NCI-H345 treated with DMSO at 0.1 percent for 48 hours (cell line): Measurements from ENCODE around the gene KCNJ9.
"Not testable (repeated sequence)": the region's sequence is repeated elsewhere in the genome, so short reads cannot be mapped to it uniquely, and the experiment has no call there.

Experiments
- DNase-seq: peaks from one replicate; lab custom pipeline; 2025; ENCODE audit not compliant: unreplicated experiment; lab: John Stamatoyannopoulos, UW

KCNJ9 gene

DNA sequence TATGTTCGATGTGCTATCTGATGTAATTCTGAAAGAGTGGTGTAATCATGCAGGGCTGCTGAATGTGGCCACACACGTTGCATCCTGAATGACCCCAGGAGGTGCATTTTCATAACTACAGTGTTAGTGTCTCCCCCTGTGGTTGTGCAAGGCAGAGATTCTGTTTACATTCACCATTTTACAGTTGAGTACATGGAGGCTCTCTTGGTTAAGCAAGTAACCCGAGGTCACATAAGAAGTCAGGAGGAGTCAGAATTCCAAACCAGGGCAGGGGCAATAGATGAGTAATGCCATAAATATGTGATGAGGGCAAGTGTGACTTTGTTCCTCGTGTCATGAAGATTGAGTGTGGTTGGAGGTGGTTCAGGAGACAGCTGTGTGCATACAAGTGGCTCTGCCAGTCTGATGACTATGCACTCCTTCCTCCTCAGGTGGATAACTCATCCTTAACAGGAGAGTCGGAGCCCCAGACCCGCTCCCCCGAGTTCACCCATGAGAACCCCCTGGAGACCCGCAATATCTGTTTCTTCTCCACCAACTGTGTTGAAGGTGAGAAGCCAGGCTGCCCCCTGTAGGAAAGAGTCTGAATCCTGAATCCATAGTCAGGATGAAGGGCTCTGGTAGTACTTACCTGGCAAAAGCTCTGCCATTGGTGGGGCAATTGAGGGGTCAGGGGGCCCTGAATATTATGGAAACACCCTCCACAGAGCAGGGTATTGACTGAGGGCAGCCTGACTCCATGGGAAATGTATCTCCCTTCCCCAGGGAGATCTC lies 43.6 kb downstream of the KCNJ9 start:
- DNase-seq, result no peak

DNA sequence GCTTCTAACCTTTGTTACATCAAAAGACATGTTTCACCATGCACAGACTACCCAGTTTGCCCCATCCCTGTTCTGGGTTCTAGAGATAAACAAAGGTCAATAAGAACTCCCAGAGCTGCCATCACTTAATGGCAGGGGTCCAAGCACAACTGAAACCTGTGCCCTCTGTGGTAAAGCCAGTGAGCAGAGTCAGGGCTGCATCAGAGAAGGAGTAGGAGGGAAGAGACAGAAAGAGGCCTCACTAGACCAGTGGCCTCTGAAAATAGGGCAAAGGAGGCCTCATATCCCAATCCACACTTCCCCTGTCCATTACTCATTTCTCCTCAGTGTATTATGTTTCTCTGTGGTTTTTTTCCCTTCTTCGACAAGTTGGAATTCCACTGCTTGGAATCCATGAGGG lies 44.4 kb downstream of the KCNJ9 start:
- no peak for DNase-seq

DNA sequence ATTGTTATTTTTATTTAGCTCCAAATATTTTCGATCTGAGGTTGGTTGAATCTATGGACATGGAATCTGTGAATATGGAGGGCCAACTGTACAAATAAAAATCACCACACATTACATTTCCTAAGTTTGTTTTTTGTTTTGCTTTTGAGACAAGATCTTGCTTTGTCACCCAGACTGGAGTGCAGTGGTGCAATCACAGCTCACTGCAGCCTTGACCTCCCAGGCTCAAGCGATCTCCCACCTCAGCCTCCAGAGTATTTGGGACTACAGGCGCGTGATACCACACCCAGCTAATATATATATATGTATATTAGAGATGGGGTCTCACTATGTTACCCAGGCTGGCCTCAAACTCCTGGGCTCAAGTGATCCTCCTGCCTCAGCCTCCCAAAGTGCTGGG lies 45.0 kb downstream of the KCNJ9 start:
- DNase-seq, result not testable (repeated sequence)

DNA sequence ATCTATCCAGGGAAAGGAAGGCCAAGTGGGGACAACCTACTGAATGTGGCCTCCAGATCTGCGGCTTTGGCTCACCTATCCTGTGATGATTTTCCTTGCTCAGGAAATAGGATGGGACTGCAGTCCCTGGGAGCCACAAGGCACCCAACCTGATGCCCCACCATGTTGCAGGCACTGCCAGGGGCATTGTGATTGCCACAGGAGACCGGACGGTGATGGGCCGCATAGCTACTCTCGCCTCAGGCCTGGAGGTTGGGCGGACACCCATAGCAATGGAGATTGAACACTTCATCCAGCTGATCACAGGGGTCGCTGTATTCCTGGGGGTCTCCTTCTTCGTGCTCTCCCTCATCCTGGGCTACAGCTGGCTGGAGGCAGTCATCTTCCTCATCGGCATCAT lies 46.0 kb downstream of the KCNJ9 start:
- DNase-seq, result no peak

DNA sequence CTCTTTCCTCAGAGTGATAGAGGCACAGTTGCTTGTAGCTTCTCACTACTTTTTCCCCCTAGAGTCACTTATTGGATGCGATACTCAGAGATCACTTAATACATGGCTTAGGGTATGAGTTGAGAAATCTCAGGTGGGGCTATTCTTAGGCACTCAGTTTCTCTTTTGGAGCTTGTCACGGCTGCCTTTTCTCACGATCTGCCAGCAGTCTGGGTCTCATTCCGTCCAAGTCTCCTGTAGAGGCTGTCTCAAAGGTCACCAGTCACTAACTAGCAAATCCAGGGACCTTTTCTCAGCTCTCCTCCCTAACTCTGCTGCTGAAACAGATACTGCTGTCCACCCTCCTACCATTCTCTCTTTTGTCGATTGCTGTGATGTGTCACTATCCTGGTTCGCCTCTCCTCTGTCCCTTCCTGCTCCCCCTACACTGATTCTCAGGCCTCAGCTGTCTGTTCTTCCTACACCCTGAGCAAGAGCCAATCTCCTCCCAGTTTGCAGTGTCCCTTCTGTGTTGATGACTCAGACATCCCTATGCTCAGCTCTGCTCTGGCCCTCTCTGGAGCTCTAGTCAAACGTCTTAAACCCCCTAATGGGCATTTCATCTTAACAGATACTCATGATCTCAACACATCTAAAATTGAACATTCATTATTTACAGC lies 46.7 kb downstream of the KCNJ9 start:
- no peak for DNase-seq

DNA sequence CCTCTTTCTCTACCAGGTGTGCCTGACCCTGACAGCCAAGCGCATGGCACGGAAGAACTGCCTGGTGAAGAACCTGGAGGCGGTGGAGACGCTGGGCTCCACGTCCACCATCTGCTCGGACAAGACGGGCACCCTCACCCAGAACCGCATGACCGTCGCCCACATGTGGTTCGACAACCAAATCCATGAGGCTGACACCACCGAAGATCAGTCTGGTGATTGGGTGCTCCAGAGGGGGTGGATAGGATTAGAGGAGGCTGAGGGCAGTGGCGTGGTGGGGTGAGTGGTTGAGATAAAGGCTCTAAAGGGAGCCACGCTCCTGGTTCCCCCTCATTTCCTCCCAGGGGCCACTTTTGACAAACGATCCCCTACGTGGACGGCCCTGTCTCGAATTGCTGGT lies 47.3 kb downstream of the KCNJ9 start:
- no peak for DNase-seq

DNA sequence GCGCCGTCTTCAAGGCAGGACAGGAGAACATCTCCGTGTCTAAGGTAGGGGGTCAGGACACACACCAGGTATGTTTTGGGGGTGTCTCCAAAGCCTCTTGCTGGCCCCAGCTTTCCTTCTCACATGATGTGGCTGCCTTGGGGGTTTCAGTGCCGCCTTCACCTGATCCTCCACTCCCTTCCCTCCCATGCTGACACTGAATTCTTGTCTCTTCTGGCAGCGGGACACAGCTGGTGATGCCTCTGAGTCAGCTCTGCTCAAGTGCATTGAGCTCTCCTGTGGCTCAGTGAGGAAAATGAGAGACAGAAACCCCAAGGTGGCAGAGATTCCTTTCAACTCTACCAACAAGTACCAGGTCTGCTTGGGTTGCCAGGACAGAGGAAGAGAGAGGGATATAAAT lies 47.7 kb downstream of the KCNJ9 start:
- no peak for DNase-seq

DNA sequence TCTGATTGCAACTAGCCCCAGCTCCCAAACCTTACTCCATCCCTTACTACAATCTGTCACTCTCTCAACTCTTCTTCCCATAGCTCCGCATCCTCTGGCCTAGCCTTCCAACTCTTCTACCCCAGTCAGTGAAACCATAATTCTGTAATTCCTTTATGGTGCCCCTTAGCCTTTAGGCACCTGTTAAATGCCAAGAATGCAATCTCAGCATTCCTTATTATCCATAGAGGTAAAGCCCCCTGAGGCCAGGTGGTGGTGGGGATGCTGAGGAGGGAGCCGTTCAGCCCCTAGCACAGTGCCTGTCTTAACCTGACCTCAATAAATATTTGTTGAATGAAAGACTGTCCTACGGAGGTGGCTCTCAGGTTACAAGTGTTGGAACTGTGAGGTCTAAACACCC lies 48.2 kb downstream of the KCNJ9 start:
- no peak for DNase-seq

DNA sequence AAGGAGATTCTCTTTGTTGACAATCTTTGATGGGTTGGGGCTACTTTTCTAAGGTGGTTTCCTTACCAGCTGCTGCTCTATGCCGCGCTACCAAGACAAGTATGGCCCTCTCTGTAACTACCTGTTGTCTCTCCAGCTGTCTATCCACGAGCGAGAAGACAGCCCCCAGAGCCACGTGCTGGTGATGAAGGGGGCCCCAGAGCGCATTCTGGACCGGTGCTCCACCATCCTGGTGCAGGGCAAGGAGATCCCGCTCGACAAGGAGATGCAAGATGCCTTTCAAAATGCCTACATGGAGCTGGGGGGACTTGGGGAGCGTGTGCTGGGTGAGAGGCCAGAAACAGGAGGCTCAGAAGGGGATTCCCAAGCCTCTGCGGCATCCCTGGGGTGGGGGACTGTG lies 48.6 kb downstream of the KCNJ9 start:
- DNase-seq, result no peak

DNA sequence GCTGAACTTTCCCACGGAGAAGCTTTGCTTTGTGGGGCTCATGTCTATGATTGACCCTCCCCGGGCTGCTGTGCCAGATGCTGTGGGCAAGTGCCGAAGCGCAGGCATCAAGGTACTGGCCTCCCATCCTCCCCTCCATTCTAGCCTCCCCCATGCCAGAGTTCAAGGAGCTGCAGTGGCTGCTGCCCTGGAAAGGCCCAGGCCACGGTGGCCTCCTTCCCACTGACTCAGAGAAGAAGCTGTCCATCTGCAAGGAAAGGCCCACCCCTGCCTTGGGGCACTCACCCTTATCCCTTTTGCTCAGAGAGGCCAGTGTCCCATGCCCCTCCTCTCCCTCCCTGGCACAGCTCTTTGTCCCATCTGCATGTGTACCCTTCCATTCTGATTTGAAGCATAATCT lies 49.1 kb downstream of the KCNJ9 start:
- no peak for DNase-seq

DNA sequence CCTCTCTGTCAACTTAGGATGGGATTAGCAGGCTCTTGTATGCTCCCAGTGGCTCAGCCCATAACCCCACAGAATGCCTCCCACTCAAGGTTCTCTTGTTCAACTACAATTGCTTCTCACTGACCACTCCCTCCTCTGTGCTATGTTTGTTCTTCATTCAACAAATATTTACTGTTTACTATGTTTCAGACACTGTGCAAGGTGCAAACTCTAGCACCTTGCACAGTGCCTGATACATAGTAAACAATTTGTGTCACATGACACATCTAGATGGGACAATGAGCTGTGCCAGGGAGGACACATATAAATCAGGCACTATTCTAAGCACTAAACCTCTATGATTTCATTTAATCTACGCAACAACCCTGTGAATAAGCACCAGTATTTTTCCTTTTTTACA lies 49.6 kb downstream of the KCNJ9 start:
- no peak for DNase-seq

DNA sequence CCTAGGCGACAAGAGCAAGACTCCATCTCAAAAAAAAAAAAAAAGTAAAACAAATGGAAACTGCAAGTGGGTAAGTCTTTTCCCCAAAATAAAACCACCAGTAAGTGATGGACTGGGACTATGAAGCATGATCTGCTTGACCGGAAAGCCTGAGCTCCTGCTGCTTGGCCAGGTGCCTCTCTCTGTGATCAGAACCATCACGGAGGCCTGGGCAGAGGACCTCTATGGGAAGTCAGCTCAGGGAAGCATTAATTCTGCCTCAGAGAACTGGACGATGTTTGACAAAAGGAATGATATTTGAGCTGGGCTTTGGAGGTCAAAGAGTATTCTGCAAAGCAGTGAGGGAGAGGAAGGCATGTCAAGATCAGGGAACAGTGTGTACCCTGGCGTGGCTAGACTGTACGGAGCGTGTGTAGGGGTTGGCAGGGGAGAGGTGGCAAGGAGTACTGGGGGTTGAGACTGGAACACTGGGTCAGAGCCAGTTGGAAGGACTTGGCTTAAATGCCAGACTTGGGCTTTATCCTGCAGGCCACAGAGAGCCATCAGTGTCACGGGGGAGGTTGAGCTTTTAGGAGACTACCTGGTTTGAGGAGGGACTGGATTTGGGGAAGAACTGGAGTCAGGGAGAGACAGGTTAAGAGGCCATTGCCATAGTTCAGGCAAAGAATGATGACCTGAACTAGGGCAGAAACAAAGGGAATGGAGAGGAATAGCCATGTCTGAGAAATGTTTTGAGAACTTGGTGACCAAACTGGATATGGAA lies 50.6 kb downstream of the KCNJ9 start:
- DNase-seq, result no peak

DNA sequence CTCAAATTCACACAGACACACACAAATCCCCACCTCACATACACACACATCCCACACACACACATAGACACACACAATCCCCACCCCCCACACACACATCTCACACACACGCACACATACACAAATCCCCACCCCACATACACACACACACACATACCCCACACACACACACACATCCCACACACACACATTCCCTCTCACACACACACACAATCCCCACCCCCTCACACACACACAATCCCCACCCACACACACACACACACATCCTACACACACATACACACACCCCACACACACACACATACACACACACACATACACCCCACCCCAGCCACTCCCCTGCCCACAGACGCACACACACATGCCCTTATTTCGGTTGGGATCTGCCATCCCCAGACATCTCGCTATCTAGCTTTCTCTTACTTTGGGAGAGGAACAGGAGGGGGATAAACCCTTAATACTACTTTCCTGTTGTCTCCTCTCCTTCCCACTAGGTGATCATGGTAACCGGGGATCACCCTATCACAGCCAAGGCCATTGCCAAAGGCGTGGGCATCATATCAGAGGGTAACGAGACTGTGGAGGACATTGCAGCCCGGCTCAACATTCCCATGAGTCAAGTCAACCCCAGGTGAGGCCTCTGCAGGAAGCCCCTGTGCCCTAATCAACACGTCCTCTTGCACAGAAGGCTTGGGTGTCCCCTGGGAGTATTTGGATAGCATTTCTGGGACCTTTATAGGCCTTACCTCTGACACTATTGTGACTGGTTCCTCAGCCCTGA lies 52.8 kb downstream of the KCNJ9 start:
- DNase-seq, result no peak

DNA sequence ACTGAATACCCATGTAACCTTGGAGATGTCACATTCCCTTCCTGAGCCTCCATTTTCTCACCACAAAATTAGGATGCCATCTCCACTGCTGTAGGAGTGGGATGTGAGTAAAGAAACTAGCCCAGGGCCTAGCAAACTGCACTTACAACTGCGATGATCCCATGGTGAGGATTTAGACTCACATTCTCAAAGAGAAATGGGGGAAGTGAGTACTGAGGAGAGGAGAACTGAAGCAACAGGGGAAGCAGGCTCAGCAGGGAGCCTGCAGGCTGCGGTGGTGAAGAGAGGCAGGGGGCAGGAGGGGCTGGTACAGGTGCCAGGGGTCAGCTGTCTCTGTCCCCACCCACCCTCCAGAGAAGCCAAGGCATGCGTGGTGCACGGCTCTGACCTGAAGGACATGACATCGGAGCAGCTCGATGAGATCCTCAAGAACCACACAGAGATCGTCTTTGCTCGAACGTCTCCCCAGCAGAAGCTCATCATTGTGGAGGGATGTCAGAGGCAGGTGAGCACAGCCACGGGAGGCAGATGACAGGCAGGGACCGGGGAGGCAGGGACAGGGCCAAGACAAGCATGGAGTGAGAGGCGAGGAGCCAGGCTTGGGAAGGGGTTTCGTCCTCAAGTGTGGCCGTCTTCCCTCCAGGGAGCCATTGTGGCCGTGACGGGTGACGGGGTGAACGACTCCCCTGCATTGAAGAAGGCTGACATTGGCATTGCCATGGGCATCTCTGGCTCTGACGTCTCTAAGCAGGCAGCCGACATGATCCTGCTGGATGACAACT lies 53.6 kb downstream of the KCNJ9 start:
- no peak for DNase-seq

DNA sequence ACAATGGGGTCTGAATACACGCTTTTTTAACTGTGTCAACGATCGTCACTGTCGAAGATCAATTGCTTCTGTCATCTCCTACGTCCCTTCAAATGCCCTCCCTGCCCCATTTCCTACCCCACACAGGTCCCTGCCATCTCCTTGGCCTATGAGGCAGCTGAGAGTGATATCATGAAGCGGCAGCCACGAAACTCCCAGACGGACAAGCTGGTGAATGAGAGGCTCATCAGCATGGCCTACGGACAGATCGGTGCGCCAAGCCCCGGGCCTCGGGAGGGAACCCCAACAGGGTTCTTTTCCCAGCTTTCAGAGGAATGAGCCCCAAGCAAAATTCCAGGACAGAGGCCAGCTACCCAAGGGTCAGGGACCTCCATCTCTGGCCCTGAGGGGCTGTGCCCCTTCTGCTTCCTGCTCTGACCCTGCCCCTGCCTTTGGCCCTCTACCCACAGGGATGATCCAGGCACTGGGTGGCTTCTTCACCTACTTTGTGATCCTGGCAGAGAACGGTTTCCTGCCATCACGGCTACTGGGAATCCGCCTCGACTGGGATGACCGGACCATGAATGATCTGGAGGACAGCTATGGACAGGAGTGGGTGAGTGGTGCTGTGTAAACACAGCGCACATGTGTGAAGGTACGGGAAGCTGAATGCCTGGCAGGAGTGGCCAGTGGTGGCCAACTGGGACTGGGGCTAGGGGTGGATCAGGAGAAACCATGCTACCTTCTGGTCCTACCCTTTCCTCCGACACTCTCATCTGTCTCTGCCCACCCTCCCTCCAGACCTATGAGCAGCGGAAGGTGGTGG lies 55.0 kb downstream of the KCNJ9 start:
- no peak for DNase-seq

DNA sequence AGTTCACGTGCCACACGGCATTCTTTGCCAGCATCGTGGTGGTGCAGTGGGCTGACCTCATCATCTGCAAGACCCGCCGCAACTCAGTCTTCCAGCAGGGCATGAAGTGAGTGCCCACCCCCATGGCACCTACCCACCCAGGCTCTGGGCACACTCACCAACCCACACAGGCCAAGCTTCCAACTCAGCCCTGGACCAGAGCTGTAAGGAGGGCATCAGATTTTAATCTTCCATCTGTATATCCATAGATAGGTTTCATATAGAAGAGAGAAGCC lies 55.5 kb downstream of the KCNJ9 start:
- no peak for DNase-seq

DNA sequence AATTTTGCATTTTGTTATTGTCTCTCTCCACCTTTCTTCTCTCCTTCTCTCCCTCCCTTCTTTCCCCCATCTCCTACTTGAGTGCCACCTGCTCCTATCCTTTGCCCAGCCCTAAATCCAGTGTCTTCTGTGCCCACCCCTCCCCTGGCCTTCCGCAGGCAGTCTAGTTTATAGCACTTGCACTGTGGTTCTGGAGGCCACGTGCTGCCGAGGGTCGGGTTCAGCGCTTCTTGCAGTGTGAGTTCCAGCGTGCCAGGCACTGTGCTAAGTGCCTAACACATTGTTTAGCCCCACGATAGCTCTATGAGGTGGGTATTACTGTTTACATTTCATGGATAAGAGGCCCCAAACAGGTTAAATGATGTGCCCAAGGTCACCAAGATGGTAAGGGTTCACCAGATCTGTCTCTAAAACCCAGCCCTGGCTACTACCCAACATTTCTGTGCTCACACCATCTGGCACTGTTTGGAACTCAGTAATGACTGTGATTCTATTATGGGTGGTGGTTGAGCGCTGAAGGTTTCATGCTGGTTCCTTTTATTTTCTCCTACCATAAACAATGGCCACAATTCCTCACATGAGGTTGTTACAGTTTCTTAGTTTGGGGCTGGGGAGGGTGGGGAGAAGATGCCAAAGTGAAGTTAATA lies 56.0 kb downstream of the KCNJ9 start:
- no peak for DNase-seq

DNA sequence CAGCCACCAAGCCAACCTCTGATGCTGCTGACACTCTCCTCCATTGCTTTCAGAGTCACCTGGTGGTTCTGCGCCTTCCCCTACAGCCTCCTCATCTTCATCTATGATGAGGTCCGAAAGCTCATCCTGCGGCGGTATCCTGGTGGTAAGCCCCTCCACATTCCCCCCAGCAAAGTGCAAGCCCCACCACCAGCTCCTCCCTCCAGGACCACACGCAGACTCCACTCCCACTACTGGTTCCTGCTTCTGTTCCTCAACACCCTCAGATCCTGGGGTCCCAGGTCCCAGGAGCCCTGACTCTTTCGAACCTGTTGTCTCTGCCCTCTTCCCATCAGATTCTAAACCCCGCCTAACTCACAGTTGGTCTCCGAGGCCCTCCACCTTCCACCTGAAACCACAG lies 58.5 kb downstream of the KCNJ9 start:
- DNase-seq, result no peak
